Stimulated activated CD8-positive, alpha-beta memory T cell treated with anti-CD3 and anti-CD28 coated beads, Interleukin-2, amount 100 ng/mL, for 1 hour (primary cell): ENCODE data around the gene CCDC102A.
"Not testable (repeated sequence)": the region's sequence is repeated elsewhere in the genome, so short reads cannot be mapped to it uniquely, and the experiment has no call there.

Experiments
- DNase-seq, 2 donors: peaks; one replicate each; pipeline ENCODE4 v3.0.0-alpha.2; 2020; ENCODE audit warnings: low read depth in 2 of 2

The CCDC102A gene

GRCh38 chr16:57565461-57565860 lies 29.1 kb upstream of the CCDC102A start:
- DNase-seq = no peak

- DNase-seq = no peak
These were observed 28.4 kb upstream of the CCDC102A start for GRCh38 chr16:57564571-57565270.

- no peak for DNase-seq
These were observed 27.4 kb upstream of the CCDC102A start for GRCh38 chr16:57563761-57564160.

GRCh38 chr16:57563487-57563750 lies 27.0 kb upstream of the CCDC102A start:
- no peak for DNase-seq

DNA sequence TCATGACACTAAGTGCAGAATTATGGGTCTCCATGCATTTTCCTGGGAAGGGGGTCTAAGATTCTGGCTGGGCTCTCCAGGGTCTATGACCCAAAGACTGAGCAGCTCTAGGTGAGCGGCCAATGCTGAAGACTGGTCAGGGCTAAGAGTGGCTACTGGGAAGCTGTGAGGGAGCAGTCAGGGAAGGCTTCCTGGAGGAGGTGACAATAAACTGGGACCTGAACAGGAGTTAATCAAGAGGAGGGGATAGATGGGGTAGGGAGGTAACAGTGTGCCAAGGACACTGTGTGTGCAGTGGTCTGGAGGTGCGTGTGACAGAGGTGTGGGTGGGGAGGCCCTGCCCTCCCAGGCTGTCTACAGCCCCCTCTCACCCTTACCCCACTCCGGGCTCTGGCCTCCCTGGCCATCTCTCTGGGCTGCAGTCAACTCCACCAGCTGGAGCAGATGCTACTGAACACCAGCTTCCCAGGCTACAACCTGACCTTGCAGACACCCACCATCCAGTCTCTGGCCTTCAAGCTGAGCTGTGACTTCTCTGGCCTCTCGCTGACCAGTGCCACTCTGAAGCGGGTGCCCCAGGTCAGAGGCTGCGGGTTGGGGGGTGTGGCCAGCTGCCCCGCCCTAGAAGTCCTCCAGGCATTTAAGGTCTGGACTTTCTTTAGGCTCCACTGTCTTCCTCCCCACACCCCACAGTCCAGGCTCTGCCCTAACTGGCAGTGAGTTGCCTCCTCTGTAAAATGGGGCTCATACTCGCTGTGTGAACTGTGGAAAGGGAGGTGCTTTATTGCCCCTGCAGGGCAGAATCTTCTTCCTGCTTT lies 26.5 kb upstream of the CCDC102A start:
- no peak for DNase-seq

GRCh38 chr16:57562066-57562465 lies 25.7 kb upstream of the CCDC102A start:
- DNase-seq = no peak

GRCh38 chr16:57559072-57559790 lies 22.9 kb upstream of the CCDC102A start:
- no peak for DNase-seq

DNA sequence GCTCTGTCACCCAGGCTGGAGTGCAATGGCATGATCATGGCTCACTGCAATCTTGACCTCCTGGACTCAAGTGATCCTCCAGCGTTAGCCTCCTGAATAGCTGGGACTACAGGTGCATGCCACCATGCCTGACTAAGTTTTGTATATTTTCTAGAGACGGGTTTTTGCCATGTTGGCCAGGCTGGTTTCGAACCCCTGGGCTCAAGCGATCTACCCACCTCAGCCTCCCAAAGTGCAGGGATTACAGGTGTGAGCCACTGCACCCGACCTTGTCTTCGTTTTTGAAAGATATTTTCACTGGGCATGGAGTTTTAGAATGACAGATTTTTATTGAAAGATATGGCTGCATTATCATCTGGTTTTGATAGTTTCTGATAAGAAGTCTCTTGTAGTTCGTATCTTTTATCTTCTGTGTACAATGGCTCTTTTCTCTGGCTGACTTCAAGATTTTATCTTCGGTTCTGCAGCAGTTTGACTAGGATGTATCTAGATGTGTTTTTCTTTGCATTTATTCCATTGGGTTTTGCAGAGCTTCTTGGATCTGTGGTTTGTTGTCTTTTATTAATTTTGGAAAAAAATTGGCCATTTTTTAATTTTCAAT lies 20.7 kb upstream of the CCDC102A start:
- DNase-seq = no peak

DNA sequence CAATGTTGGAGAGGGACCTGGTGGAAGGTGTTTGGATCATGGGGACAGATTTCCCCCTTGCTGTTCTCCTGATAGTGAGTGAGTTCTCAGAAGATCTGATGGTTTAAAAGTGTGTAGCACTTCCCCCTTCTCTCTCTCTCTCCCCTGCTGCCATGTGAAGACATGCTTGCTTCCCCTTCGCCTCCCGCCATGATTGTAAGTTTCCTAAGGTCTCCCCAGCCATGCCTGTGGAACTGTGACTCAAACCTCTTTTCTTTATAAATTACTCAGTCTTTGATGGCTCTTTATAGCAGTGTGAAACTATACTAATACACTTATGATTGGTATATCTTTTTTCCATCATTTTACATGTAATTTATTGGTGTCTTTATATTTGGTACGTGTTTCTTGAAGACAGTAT lies 19.5 kb upstream of the CCDC102A start:
- no peak for DNase-seq

DNA sequence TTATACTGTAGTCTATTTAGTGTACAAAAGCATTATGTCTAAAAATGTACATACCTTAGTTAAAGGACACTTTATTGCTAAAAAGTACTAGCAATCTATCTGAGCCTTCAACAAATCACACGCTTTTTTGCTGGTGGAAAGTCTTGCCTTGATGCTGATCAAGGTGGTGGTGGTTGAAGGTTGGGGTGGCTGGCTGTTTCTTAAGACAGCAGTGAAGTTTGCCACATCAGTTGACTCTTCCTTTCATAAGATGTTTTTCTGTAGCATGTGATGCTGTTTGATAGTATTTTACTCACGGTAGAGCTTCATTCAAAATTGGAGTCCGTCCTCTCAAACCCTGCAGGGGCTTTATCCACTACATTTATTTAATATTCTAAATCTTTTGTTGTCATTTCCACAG lies 14.7 kb upstream of the CCDC102A start:
- DNase-seq = no peak

GRCh38 chr16:57549730-57550129 lies 13.4 kb upstream of the CCDC102A start:
- no peak for DNase-seq

- no peak for DNase-seq
These were observed 12.0 kb upstream of the CCDC102A start for GRCh38 chr16:57548408-57548807.

- not testable (repeated sequence) for DNase-seq
These were observed 11.2 kb upstream of the CCDC102A start for GRCh38 chr16:57547524-57547923.

- DNase-seq = no peak
These were observed 7.8 kb upstream of the CCDC102A start for GRCh38 chr16:57544124-57544653.

GRCh38 chr16:57541754-57542435 lies 5.5 kb upstream of the CCDC102A start:
- DNase-seq = no peak

DNA sequence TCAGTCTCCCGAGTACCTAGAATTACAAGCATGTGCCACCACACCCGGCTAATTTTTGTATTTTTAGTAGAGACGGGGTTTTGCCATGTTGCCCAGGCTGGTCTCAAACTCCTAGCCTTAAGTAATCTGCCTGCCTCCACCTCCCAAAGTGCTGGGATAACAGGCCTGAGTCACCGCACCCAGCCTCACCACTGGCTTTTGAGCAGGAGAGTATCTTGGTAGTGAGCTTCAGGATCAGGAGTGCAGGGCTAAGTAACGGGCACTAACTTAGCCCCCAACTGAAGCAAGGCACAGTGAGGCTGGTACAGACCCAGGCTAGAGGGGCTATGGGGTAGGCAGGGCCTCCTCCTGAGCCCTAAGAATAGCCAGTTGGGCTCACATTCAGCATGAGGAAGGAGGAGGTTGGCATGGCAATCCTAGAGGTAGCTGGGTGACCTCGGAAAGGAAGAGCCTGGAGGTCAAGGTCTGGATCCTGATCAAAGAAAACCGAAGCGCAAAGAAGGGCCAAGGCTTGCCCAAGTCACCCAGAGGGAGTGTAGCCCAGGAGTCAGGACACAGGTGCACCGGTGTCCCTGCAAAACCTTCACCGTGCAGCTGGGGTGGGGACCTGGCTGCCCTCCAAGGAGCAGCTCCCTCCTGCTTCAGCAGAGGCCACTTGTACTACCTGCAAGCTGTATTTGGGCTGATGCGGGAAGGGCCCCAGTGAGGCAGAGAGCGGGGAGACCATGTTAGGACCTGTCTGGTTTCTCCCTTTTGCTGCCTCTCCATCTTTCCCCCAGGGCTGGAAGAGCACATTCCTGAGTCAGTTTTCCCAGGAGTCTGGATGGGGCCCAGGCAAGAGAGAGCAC lies 4.8 kb upstream of the CCDC102A start:
- DNase-seq = no peak

GRCh38 chr16:57540387-57540786 lies 4.0 kb upstream of the CCDC102A start:
- DNase-seq = no peak

DNA sequence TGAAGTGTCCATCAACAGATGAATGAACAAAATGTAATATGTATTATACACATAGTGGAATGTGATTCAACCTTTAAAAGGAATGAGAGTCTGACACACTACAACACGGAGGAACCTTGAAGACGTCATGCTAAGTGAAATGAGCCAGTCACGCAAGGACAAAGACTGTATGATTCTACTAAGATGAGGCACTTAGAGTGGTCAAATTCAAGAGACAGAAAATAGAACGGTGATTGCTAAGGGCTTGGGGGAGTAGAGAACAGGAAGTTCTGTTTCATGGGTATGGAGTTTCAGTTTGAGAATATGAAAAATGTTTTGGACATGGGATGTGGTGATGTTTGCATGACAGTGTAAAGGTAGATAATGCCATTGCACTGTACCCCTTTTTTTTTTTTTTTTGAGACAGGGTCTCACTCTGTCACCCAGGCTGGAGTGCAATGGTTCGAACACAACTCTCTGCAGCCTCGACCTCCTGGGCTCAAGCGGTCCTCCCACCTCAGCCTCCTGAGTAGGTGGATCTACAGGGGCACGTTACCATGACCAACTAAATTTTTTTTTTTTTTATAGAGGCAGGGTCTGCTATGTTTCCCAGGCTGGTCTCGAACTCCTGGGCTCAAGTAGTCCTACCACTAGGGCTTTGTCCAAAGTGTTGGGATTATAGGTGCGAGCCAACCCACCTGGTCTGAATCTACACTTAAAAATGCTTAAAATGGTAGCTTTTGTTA lies 2.9 kb upstream of the CCDC102A start:
- DNase-seq = no peak

GRCh38 chr16:57538235-57538721 lies 1.9 kb upstream of the CCDC102A start:
- DNase-seq = no peak
